ENCODE measurements around the gene MMRN1.

The MMRN1 gene

DNA sequence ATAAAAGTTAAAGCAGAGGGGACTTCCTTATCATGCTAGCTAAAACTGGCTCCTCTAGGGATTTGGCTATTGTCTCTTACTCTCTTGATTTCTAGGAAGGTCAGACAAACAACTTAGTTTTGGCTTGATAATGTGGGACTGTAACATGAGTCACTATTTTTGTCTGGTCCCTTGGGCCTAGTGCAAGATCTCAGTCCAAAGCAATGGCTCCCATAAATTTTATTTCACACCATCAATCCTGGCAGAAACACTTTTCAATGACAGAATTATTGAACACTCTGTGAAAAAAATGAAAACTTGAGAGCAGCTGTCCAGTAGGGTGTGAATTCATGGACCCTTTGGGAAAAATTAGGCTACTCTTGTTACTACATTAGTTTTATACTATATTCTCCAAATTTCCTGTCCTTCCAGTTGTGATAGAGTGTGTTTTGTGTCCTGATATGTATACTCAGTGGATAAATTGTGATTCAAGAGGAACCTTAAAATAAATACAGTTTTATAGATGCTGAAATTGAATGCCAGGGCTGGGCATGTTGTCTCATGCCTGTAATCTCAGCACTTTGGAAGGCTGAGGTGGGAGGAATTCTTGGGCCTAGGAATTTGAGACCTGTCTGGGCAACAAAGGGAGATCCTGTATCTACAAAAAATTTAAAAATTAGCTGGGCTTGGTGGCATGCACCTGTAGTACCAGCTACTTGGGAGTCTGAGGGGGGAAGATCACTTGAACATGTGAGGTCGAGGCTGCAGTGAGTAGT lies 46.9 kb upstream of the MMRN1 start (continued):
- TF ChIP-seq ZNF549 (tag by site-specific recombination; IDR thresholded peaks at IDR 0.05) (no peak), ZNF558 (tag by site-specific recombination; IDR thresholded peaks at IDR 0.05) (0 out of 2 replicates have a peak, but pooled peaks have one; percentile 21), ZNF791 (tag by site-specific recombination; IDR thresholded peaks at IDR 0.05) (no peak), HOXA7 (CRISPR knock-in tag; IDR thresholded peaks at IDR 0.05; ENCODE audit: borderline replicate concordance) (no peak), ZNF560 (tag by site-specific recombination; IDR thresholded peaks at IDR 0.05; ENCODE audit: borderline replicate concordance) (no peak), ZBTB20 (tag by site-specific recombination; IDR thresholded peaks at IDR 0.05) (no peak), ZNF274 (IDR thresholded peaks at IDR 0.05; ENCODE audit: low read length) (no peak), ZNF274 (tag by site-specific recombination; IDR thresholded peaks at IDR 0.05; ENCODE audit: borderline replicate concordance) (no peak), ZNF707 (tag by site-specific recombination; IDR thresholded peaks at IDR 0.05) (no peak), ZNF785 (tag by site-specific recombination; IDR thresholded peaks at IDR 0.05) (no peak), ZNF23 (tag by site-specific recombination; IDR thresholded peaks at IDR 0.05; ENCODE audit: borderline replicate concordance) (no peak), ZNF660 (tag by site-specific recombination; IDR thresholded peaks at IDR 0.05) (no peak), ZBTB21 (tag by site-specific recombination; IDR thresholded peaks at IDR 0.05) (no peak), ZNF132 (tag by site-specific recombination; IDR thresholded peaks at IDR 0.05; ENCODE audit: borderline replicate concordance) (no peak), ZNF202 (tag by site-specific recombination; IDR thresholded peaks at IDR 0.05; ENCODE audit: borderline replicate concordance) (no peak), SP2 (tag by site-specific recombination; IDR thresholded peaks at IDR 0.05) (no peak)
- TF ChIP-seq, protein P1, sequence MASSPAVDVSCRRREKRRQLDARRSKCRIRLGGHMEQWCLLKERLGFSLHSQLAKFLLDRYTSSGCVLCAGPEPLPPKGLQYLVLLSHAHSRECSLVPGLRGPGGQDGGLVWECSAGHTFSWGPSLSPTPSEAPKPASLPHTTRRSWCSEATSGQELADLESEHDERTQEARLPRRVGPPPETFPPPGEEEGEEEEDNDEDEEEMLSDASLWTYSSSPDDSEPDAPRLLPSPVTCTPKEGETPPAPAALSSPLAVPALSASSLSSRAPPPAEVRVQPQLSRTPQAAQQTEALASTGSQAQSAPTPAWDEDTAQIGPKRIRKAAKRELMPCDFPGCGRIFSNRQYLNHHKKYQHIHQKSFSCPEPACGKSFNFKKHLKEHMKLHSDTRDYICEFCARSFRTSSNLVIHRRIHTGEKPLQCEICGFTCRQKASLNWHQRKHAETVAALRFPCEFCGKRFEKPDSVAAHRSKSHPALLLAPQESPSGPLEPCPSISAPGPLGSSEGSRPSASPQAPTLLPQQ (tag by site-specific recombination; IDR thresholded peaks at IDR 0.05), result no peak
- TF ChIP-seq, protein P2, sequence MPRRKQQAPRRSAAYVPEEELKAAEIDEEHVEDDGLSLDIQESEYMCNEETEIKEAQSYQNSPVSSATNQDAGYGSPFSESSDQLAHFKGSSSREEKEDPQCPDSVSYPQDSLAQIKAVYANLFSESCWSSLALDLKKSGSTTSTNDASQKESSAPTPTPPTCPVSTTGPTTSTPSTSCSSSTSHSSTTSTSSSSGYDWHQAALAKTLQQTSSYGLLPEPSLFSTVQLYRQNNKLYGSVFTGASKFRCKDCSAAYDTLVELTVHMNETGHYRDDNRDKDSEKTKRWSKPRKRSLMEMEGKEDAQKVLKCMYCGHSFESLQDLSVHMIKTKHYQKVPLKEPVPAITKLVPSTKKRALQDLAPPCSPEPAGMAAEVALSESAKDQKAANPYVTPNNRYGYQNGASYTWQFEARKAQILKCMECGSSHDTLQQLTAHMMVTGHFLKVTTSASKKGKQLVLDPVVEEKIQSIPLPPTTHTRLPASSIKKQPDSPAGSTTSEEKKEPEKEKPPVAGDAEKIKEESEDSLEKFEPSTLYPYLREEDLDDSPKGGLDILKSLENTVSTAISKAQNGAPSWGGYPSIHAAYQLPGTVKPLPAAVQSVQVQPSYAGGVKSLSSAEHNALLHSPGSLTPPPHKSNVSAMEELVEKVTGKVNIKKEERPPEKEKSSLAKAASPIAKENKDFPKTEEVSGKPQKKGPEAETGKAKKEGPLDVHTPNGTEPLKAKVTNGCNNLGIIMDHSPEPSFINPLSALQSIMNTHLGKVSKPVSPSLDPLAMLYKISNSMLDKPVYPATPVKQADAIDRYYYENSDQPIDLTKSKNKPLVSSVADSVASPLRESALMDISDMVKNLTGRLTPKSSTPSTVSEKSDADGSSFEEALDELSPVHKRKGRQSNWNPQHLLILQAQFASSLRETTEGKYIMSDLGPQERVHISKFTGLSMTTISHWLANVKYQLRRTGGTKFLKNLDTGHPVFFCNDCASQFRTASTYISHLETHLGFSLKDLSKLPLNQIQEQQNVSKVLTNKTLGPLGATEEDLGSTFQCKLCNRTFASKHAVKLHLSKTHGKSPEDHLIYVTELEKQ (tag by site-specific recombination; IDR thresholded peaks at IDR 0.05; ENCODE audit: borderline replicate concordance), result peak; percentile 35; the same call in 1 of the 2 replicates
- TF ChIP-seq, protein P3, sequence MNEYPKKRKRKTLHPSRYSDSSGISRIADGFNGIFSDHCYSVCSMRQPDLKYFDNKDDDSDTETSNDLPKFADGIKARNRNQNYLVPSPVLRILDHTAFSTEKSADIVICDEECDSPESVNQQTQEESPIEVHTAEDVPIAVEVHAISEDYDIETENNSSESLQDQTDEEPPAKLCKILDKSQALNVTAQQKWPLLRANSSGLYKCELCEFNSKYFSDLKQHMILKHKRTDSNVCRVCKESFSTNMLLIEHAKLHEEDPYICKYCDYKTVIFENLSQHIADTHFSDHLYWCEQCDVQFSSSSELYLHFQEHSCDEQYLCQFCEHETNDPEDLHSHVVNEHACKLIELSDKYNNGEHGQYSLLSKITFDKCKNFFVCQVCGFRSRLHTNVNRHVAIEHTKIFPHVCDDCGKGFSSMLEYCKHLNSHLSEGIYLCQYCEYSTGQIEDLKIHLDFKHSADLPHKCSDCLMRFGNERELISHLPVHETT (tag by site-specific recombination; IDR thresholded peaks at IDR 0.05), result 0 out of 2 replicates have a peak, but pooled peaks have one; percentile 30
- TF ChIP-seq, protein P4, sequence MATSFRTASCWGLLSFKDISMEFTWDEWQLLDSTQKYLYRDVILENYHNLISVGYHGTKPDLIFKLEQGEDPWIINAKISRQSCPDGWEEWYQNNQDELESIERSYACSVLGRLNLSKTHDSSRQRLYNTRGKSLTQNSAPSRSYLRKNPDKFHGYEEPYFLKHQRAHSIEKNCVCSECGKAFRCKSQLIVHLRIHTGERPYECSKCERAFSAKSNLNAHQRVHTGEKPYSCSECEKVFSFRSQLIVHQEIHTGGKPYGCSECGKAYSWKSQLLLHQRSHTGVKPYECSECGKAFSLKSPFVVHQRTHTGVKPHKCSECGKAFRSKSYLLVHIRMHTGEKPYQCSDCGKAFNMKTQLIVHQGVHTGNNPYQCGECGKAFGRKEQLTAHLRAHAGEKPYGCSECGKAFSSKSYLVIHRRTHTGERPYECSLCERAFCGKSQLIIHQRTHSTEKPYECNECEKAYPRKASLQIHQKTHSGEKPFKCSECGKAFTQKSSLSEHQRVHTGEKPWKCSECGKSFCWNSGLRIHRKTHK (tag by site-specific recombination; IDR thresholded peaks at IDR 0.05), result no peak
- TF ChIP-seq, protein P5, sequence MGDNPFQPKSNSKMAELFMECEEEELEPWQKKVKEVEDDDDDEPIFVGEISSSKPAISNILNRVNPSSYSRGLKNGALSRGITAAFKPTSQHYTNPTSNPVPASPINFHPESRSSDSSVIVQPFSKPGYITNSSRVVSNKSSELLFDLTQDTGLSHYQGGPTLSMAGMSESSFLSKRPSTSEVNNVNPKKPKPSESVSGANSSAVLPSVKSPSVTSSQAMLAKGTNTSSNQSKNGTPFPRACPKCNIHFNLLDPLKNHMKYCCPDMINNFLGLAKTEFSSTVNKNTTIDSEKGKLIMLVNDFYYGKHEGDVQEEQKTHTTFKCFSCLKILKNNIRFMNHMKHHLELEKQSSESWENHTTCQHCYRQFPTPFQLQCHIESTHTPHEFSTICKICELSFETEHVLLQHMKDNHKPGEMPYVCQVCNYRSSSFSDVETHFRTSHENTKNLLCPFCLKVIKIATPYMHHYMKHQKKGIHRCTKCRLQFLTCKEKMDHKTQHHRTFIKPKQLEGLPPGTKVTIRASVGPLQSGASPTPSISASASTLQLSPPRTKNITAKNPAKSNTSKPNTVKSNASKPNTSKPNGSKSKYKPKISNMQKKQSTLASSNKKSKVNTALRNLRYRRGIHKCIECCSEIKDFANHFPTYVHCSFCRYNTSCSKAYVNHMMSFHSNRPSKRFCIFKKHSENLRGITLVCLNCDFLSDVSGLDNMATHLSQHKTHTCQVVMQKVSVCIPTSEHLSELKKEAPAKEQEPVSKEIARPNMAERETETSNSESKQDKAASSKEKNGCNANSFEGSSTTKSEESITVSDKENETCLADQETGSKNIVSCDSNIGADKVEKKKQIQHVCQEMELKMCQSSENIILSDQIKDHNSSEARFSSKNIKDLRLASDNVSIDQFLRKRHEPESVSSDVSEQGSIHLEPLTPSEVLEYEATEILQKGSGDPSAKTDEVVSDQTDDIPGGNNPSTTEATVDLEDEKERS (tag by site-specific recombination; IDR thresholded peaks at IDR 0.05), result no peak
- TF ChIP-seq, protein P6, sequence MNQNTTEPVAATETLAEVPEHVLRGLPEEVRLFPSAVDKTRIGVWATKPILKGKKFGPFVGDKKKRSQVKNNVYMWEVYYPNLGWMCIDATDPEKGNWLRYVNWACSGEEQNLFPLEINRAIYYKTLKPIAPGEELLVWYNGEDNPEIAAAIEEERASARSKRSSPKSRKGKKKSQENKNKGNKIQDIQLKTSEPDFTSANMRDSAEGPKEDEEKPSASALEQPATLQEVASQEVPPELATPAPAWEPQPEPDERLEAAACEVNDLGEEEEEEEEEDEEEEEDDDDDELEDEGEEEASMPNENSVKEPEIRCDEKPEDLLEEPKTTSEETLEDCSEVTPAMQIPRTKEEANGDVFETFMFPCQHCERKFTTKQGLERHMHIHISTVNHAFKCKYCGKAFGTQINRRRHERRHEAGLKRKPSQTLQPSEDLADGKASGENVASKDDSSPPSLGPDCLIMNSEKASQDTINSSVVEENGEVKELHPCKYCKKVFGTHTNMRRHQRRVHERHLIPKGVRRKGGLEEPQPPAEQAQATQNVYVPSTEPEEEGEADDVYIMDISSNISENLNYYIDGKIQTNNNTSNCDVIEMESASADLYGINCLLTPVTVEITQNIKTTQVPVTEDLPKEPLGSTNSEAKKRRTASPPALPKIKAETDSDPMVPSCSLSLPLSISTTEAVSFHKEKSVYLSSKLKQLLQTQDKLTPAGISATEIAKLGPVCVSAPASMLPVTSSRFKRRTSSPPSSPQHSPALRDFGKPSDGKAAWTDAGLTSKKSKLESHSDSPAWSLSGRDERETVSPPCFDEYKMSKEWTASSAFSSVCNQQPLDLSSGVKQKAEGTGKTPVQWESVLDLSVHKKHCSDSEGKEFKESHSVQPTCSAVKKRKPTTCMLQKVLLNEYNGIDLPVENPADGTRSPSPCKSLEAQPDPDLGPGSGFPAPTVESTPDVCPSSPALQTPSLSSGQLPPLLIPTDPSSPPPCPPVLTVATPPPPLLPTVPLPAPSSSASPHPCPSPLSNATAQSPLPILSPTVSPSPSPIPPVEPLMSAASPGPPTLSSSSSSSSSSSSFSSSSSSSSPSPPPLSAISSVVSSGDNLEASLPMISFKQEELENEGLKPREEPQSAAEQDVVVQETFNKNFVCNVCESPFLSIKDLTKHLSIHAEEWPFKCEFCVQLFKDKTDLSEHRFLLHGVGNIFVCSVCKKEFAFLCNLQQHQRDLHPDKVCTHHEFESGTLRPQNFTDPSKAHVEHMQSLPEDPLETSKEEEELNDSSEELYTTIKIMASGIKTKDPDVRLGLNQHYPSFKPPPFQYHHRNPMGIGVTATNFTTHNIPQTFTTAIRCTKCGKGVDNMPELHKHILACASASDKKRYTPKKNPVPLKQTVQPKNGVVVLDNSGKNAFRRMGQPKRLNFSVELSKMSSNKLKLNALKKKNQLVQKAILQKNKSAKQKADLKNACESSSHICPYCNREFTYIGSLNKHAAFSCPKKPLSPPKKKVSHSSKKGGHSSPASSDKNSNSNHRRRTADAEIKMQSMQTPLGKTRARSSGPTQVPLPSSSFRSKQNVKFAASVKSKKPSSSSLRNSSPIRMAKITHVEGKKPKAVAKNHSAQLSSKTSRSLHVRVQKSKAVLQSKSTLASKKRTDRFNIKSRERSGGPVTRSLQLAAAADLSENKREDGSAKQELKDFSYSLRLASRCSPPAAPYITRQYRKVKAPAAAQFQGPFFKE (tag by site-specific recombination; IDR thresholded peaks at IDR 0.05; ENCODE audit: borderline replicate concordance), result no peak
